ENCODE data around the gene KCNN4.
"Not testable (repeated sequence)": the region's sequence is repeated elsewhere in the genome, so short reads cannot be mapped to it uniquely, and the experiment has no call there.

The KCNN4 gene

DNA sequence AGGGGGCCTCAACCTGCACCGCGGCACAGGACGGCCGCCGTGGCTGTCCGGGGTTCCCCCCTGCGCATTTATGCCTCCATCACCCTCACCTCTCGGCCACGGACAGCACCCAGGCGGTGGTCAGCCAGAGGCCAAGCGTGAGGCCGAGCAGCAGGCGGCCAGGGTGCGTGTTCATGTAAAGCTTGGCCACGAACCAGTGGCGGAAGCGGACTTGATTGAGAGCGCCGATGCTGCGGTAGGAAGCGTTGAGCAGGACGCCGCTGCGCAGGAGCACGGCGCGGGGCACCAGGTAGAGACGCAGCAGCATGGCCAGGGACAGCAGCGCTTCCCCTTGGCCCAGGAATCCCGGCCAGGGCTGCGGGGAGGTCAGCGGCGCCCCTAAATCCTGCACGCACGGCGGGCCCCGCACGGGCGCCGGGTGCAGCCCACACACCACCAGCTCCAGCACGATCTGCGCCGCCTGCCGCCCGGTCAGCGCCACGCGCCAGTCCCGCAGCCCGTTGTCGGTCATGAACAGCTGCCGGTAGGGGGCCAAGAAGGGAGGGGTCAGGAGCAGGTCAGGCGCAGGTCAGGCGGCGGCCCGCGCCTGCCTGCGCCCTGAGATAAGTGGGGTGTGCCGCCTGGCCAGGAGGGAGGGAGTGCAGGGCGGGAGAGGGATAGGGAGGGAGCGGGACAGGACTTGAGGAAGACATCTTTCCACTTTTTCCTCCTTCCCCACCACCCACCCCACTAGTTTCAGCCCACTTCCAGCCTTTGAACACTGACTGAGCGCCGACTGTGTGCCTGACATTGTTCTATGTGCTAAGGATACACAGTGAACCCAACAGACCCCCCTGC is 6.5 kb downstream of the KCNN4 start:
- DNase-seq (ENCODE audit: low read depth in 2 of 2): no peak

GRCh38 chr19:43773725-43774102 is 7.1 kb downstream of the KCNN4 start:
- no peak for DNase-seq (ENCODE audit: low read depth in 2 of 2)

- DNase-seq (ENCODE audit: low read depth in 2 of 2): no peak
Observed at GRCh38 chr19:43769256-43769655, 11.5 kb downstream of the KCNN4 start.

GRCh38 chr19:43768273-43769050 is 12.3 kb downstream of the KCNN4 start:
- no peak for DNase-seq (ENCODE audit: low read depth in 2 of 2)

GRCh38 chr19:43767818-43768217 is 13.0 kb downstream of the KCNN4 start:
- no peak for DNase-seq (ENCODE audit: low read depth in 2 of 2)

DNA sequence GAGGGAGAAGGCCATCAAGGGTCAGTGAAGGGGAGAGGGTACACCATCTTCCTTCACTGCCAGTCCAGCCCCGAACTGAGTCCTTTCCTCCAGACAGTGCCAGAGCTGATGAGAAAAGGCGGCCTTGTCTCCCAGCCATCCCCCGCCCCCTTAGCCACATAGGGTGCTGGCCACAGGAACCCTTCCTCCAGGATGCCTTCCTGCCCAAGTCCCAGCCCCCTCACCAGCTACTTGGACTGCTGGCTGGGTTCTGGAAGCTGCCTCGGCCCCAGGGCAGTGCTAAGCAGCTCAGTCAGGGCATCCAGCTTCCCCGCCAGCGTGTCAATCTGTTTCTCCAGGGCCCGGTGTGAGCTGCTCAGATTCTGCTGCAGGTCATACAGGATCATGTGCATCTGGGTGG is 13.5 kb downstream of the KCNN4 start:
- DNase-seq (ENCODE audit: low read depth in 2 of 2): no peak

DNA sequence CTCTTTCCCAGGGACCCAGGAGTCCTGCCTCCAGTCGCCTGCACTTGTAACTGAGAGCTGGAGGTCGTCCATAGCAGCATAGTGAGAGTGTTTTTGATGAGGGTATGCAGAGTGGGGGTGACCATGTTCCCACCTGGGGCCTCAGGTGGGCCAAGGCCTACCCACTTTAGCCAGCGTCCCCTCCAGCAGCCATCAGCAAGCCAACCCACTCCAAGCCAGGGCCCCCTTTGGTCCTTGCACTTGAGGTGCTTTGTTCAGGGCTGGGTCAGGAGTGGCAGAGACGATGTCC is 14.1 kb downstream of the KCNN4 start:
- no peak for DNase-seq (ENCODE audit: low read depth in 2 of 2)

DNA sequence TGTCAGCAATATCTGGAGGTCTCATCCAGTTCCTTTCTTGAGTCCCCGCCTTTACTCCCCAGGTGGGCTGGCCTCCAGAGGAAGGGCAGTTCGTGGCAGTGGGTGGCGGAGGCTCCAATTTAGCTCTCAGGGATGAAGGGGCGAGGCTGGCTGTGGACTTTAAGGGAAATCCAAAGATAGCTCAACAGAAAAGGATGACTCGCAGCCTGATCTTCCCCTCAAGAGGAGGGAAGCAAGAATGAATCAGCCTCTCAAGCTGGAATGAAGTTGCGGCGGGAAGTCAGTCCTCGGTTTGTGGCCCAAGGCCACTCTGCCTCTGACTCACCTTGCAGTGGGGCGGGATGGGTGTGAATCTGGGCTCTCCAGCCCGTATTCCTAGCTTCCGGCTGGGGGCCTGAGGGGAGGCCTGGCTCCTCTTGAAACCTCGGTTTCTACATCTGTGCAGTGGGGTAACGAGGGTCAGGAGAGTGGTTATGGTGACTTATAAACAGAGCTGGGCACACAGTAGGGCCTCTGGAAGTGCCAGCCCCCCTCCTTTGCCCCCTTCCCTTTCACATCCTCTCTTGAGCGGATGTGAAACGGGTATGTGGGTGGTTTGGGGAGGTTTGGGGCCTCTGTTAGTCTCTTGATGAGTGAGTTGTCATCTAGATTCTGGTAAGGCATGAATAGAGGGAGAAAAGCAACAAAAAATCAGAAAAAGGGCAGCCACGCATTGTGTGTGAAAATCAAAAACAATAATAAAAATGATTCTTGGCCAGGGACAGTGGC is 15.5 kb downstream of the KCNN4 start:
- DNase-seq (ENCODE audit: low read depth in 2 of 2): peak in 1 of 2 donors; percentile 57

GRCh38 chr19:43764684-43765083 is 16.1 kb downstream of the KCNN4 start:
- not testable (repeated sequence) for DNase-seq (ENCODE audit: low read depth in 2 of 2)

DNA sequence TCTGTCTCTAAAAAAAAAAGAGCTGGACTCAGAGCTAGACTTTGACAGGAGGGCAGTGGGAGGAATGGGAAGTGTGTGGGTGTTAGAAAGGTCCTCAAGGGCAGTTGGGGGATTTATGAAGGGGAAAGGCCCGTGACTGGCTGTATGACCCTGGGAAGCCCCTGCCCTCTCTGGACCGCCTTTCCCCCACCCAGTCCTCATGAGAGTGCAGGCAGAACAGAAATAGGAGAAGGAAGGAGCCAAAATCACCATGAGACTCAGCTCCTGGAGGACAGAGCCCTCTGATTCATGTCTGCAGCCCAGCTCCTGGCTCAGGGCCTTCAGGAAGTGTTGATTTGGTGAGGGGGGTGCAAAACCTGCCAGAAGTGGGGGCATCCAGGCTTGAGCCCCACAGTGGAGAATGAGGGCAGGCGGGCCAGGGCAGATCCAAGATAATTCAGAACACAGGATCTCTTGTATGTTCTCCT is 17.3 kb downstream of the KCNN4 start:
- no peak for DNase-seq (ENCODE audit: low read depth in 2 of 2)

DNA sequence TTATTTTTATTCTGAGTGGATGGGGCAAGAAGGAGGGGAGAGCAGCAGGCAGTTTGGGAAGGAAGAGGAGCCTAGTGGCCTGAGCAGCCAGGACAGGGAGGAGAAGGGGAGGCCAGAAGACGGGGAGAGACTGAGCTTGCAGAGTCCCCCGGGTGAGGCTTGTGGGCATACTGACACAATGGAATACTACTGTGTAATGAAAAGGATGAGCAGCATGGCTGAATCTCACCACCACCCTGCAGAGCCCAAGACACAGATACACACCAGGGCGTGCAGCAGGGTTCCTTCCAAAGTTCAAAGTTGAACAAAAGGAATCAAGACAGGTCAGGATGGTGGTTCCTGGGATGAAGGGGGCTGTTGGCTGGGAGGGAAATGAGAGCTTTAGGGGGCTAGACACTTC is 18.0 kb downstream of the KCNN4 start:
- no peak for DNase-seq (ENCODE audit: low read depth in 2 of 2)

DNA sequence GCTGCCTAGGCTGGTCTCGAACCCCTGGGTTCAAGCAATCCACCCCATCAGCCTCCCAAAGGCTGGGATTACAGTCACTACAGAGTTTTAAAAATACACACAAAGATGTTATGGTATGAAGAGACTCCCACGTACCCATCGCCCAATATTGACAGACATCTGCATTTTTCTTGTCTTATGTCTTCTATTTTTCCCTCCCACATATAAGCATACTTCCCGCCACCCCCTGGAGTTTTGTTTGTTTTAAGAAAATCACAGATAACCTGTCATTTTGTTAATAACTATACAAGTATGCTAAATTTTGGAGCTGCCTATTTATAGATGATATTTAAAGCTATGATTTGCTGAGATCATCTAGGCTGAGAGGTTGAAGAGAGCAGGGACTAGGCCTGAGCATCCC is 19.8 kb downstream of the KCNN4 start:
- DNase-seq (ENCODE audit: low read depth in 2 of 2): no peak

DNA sequence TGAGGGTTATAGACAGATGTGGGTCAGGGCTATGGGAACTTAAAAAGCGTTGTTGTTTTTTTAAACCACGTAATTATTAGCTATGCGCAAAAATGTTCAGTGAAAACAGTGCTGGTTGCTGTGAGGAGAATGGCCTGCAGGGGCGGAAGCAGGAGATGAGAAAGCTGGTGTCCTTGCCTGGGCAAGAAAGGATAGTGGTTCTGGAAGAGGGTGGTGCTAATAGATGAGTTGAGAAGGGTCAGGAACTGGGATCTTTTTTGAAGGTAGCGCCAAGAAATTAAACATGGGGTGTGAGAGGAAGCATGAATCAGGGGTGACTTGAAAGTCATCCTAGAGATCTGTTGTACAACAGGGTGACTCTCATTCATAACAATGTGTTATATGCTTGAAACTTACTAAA is 21.3 kb downstream of the KCNN4 start:
- DNase-seq (ENCODE audit: low read depth in 2 of 2): no peak

DNA sequence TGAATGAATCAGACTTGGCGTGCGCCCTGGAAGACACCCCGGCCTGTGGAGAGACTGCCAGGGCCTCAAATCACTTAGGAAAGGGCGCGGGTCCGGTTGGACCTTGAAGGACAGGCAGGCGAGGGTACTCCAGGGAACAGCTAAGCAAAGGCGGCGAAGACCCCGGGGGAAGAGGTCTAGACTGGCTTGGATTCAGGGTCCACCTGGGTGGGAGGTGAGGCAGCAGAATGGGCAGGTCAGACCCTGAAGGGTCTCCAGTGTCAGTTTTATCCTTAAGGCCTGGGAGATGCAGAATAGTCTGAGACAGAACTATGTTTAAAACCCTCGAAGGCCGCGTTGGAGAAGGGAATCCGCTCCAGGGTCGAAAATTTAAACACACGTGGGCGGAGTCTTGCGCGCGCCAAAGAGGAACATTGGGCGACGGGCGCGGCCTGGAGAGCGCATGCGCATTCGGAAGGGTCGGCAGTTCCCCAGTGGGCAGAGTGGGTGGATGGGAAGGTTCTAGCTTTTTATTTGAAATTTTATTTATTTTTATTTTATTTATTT is 25.4 kb downstream of the KCNN4 start:
- peak in 1 of 2 donors; percentile 60 for DNase-seq (ENCODE audit: low read depth in 2 of 2)

GRCh38 chr19:43754503-43755255 is 26.1 kb downstream of the KCNN4 start, which contains the start of gene SMG9:
Gene SMG9, minus strand, starts transcription at chr19:43754962. Its CDS starts 4,221 bp downstream, at chr19:43750741.
- peak; percentile 92 to 97 for DNase-seq (ENCODE audit: low read depth in 2 of 2)

- DNase-seq (ENCODE audit: low read depth in 2 of 2): no peak
Observed at GRCh38 chr19:43754253-43754502, 26.6 kb downstream of the KCNN4 start.

- no peak for DNase-seq (ENCODE audit: low read depth in 2 of 2)
Observed at GRCh38 chr19:43752287-43752875, 28.4 kb downstream of the KCNN4 start.

DNA sequence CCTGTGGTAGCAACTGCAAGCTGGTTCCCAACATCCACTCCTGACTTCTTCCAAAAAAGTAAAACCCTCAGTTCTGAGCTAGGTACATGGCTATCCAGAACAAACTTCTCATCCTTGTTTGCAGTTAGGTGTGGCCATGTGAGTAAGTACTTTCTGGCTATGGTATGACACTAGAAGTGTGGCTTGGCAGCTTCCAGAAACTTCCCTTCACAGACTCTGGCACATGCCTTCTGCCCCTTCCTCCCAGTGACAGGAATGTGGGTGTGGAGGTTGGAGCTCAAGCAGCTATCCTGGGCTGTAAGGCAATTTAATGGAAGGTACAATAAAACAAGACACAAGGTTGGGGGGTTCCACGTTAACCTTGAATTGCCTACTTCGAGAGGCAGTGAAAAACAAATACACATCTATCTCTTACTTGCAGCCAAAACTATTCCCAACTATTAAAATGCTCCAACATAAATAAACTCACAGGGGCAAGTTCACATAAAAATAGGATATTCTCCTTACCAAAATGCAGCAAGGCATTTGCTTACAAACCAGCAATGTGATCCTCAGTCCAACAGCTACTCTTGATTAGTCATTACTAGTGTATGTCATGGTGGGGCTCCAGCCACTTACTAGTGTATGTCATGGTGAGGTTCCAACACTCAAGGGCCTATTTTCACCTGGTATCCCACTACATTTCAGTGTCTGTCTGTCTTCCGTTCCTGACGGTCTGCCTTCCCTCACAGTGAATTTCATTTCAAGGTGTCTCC is 29.1 kb downstream of the KCNN4 start:
- no peak for DNase-seq (ENCODE audit: low read depth in 2 of 2)

- no peak for DNase-seq (ENCODE audit: low read depth in 2 of 2)
Observed at GRCh38 chr19:43749898-43750297, 30.9 kb downstream of the KCNN4 start.

GRCh38 chr19:43749152-43749551 is 31.6 kb downstream of the KCNN4 start:
- no peak for DNase-seq (ENCODE audit: low read depth in 2 of 2)

Data from stimulated activated CD4-positive, alpha-beta T cell treated with anti-CD3 and anti-CD28 coated beads, Interleukin-1b, Interleukin-23, amount 100 ng/mL, for 1 hour (primary cell).